ENCODE results near the gene IRF2. TPM values are rescaled to one million over a fixed set of nuclear protein-coding genes. Genes with fewer than 3 reads are reported as not detected.

IRF2 gene
- total RNA-seq, 1 donor from 2014 or later: 12.6 TPM

DNA sequence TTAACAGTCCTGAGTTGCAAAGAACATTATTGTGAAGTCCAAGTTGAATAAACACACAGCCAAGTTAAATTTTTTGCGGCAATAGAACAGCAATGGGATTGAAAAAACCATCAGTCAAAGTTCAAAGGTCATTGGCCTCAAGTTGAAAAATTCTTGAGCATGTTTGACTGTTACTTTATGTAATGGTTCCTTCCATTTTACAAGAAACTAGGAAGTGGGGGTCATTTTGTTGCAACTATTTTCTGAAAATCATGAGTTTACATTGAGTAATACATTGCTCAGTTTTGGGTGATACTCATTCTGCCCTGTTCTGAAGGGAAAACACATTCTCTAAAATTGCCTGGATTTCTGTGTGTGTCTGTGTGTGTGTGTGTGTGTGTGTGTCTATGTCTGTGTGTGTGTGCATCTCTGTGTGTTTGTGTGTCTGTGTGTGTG, 5.2 kb upstream of the IRF2 start:
- no peak for TF ChIP-seq CTCF (conservative IDR thresholded peaks at IDR 0.05)
- no peaks in the 10 kb centered on the region for H3K36me3 Mint-ChIP-seq (ENCODE audit: low read depth)
- peaks cover 41% of the 10 kb centered on the region for H3K4me1 Mint-ChIP-seq
- H3K9me3 Mint-ChIP-seq: peaks cover 4% of the 10 kb centered on the region
- H3K27me3 Mint-ChIP-seq (ENCODE audit: low read depth): no peaks in the 10 kb centered on the region
- DNase-seq (ENCODE audit: low read depth, low spot score): no peak
- H3K27ac Mint-ChIP-seq (ENCODE audit: unreplicated experiment): no peak overlapping the region
- no peak overlapping the region for H3K4me3 Mint-ChIP-seq

GRCh38 chr4:184477201-184477999, 3.0 kb upstream of the IRF2 start:
- DNase-seq (ENCODE audit: low read depth, low spot score): no peak
- peak overlapping the region; percentile 94 for H3K4me3 Mint-ChIP-seq
- H3K4me1 Mint-ChIP-seq: peaks cover 47% of the 10 kb centered on the region
- no peak overlapping the region for H3K27ac Mint-ChIP-seq (ENCODE audit: unreplicated experiment)
- no peaks in the 10 kb centered on the region for H3K27me3 Mint-ChIP-seq (ENCODE audit: low read depth)
- no peak for TF ChIP-seq CTCF (conservative IDR thresholded peaks at IDR 0.05)
- no peaks in the 10 kb centered on the region for H3K36me3 Mint-ChIP-seq (ENCODE audit: low read depth)
- H3K9me3 Mint-ChIP-seq: no peaks in the 10 kb centered on the region

DNA sequence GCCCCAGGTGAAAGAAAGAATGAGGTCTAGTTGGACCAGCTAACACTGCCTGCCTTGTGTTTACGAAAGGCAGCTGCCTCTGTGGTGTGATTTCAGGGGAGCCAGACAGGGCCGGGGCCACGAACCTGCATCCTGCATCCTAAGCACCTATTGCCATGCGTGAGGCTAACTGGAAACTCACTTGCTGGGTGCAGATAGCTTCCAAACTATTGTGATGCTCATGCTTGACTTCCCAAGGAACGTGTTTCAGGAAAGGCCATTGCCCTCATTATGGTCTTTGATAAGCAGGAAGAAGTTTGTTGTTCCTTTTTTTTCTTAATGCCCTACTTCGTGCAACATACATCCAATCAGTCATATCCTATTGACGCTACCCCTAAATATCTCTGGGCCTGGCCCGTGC, 2.3 kb upstream of the IRF2 start:
- no peak for DNase-seq (ENCODE audit: low read depth, low spot score)
- TF ChIP-seq CTCF (conservative IDR thresholded peaks at IDR 0.05): no peak
- peaks cover 54% of the 10 kb centered on the region for H3K4me1 Mint-ChIP-seq
- H3K27ac Mint-ChIP-seq (ENCODE audit: unreplicated experiment): no peak overlapping the region
- H3K36me3 Mint-ChIP-seq (ENCODE audit: low read depth): no peaks in the 10 kb centered on the region
- H3K9me3 Mint-ChIP-seq: no peaks in the 10 kb centered on the region
- no peaks in the 10 kb centered on the region for H3K27me3 Mint-ChIP-seq (ENCODE audit: low read depth)
- H3K4me3 Mint-ChIP-seq: peak overlapping the region; percentile 94

DNA sequence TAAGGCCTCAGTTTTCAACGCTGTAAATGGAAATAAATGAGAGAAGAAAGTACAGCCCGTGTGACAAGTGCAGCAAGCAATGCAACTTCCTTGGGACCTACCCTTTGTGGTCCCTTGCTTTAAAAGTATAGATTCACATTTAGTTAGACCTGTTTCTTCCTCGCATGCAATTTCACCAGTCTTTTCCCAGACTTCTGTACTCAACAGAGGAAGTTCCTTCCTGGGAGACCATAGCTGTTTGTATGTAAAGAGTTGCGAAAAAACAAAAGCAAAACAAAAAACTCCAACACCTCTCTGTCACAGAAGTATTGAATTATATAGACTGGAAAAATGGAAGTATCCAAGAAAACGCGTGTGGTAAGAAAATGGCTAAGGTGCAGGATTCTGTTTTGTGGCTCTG, 1.1 kb upstream of the IRF2 start:
- H3K4me1 Mint-ChIP-seq: peaks cover 56% of the 10 kb centered on the region
- H3K9me3 Mint-ChIP-seq: no peaks in the 10 kb centered on the region
- no peak for TF ChIP-seq CTCF (conservative IDR thresholded peaks at IDR 0.05)
- peak overlapping the region; percentile 97 for H3K27ac Mint-ChIP-seq (ENCODE audit: unreplicated experiment)
- no peak for DNase-seq (ENCODE audit: low read depth, low spot score)
- no peaks in the 10 kb centered on the region for H3K27me3 Mint-ChIP-seq (ENCODE audit: low read depth)
- peak overlapping the region; percentile 94 for H3K4me3 Mint-ChIP-seq
- no peaks in the 10 kb centered on the region for H3K36me3 Mint-ChIP-seq (ENCODE audit: low read depth)

DNA sequence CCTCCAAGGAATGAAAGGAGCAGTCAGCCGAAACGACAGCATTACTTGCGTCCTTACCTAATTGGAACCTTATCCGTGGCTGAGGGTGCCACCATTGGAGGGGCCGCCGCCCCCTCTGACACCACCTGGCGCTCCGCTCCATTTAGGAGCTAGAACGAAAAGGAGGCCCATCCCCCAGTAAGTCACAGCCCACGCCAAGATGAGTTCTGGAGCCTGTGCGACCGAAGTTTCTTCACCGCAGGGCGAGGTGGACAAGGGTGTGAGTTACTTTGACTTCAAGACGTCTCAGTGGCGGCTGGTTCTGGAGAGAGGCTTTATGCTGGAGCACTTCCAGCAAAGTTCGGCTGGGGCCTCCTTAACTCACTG, 729 bp upstream of the IRF2 start:
- Mint-ChIP-seq H3K9me3 (no peaks in the 10 kb centered on the region), H3K36me3 (ENCODE audit: low read depth) (no peaks in the 10 kb centered on the region), H3K4me3 (peak overlapping the region; percentile 94), H3K27ac (ENCODE audit: unreplicated experiment) (peak overlapping the region; percentile 97), H3K27me3 (ENCODE audit: low read depth) (no peaks in the 10 kb centered on the region), H3K4me1 (peaks cover 56% of the 10 kb centered on the region)
- TF ChIP-seq CTCF (conservative IDR thresholded peaks at IDR 0.05): no peak
- DNase-seq (ENCODE audit: low read depth, low spot score): no peak

Measured in neural crest cell (in vitro differentiated cells).